HepG2 (cell line): Measurements from ENCODE around the gene TBCD. TPM values are rescaled to one million over a fixed set of nuclear protein-coding genes. Genes with fewer than 3 reads are reported as not detected.

ENCODE experiments used
- ATAC-seq: fragments of 200-7000 bp; cut with Tn5 transposase; 3 replicates; pipeline ENCODE4 v1.9.1; 2020; ENCODE audit warnings: mild to moderate bottlenecking, moderate library complexity
- BruUV-seq: library from RNA; stranded (reverse); fragments of 400-500 nt; replicated peaks from 2 replicates; lab custom pipeline; 2021; lab: Mats Ljungman, UMichigan
- CTCF ChIA-PET: fragments of 300-600 bp; formaldehyde crosslinking; extraction: SDS; loops from one replicate; lab custom pipeline; 2021; ENCODE audit warnings: low total read pairs, inconsistent platforms, low intra/inter-chr PET ratio; lab: Yijun Ruan, JAX
- POLR2A ChIA-PET: fragments of 350-600 bp; sonication (Branson Sonifier 250); formaldehyde crosslinking; loops from one replicate; lab custom pipeline; 2020; ENCODE audit warnings: antibody characterized with exemption, inconsistent platforms; lab: Yijun Ruan, JAX
- DNase-seq: peaks from one replicate; pipeline ENCODE4 v3.0.0-alpha.2; 2015; ENCODE audit warnings: low spot score
- FAIRE-seq: peaks from 3 replicates; lab custom pipeline; 2011; peaks lifted over from hg19 to GRCh38; lab: Jason Lieb, UNC
- H2AFZ ChIP-seq: one replicate; pipeline ENCODE4 v1.6.1; 2011; ENCODE audit warnings: low read length, inconsistent platforms
- H3K27ac ChIP-seq: fragments of 300-600 bp; 3 replicates; pipeline ENCODE4 v1.8.0; 2011; ENCODE audit warnings: mixed run types, mild to moderate bottlenecking, mixed read lengths, low read length, inconsistent platforms; ENCODE audit not compliant: insufficient read depth; ENCODE audit errors: extremely low read length
- H3K27me3 ChIP-seq, 2 experiments: fragments of 200-600 bp in 1 of 2; 2 replicates in 1 of 2; 3 replicates in 1 of 2; pipeline versions ENCODE4 v1.6.0 to v1.8.0; 2011; ENCODE audit warnings: low read length in 2 of 2, mild to moderate bottlenecking in 2 of 2, moderate library complexity in 2 of 2, inconsistent platforms in 1 of 2; ENCODE audit not compliant: insufficient read depth in 2 of 2, control insufficient read depth in 1 of 2
- H3K36me3 ChIP-seq, 2 experiments: fragments of 200-600 bp in 1 of 2; replicated peaks in 1 of 2; 2 replicates in 1 of 2; 3 replicates in 1 of 2; pipeline versions ENCODE4 v1.5.1 to v1.8.0; 2011; ENCODE audit warnings: low read length in 2 of 2, inconsistent platforms in 1 of 2; ENCODE audit not compliant: insufficient read depth in 2 of 2, control insufficient read depth in 1 of 2
- H3K4me1 ChIP-seq: 2 replicates; pipeline ENCODE4 v1.5.1; 2012; ENCODE audit warnings: low read length, inconsistent platforms; ENCODE audit not compliant: insufficient read depth
- H3K4me2 ChIP-seq: 2 replicates; pipeline ENCODE4 v1.6.0; 2011; ENCODE audit warnings: low read depth, low read length, inconsistent platforms
- H3K4me3 ChIP-seq, 3 experiments: fragments of 200-600 bp in 1 of 3; sonication (generic), shearing (Covaris generic) in 1 of 3; replicated peaks in 1 of 3; 2 replicates each; pipeline ENCODE4 v1.5.1; 2011 to 2016; ENCODE audit warnings: low read length in 3 of 3, inconsistent platforms in 2 of 3, low read depth in 2 of 3, mild to moderate bottlenecking in 2 of 3, control low read depth in 1 of 3, mixed read lengths in 1 of 3; ENCODE audit not compliant: insufficient read depth in 1 of 3
- H3K79me2 ChIP-seq: one replicate; pipeline ENCODE4 v1.6.1; 2011; ENCODE audit warnings: low read length, inconsistent platforms; ENCODE audit not compliant: insufficient read depth
- H3K9ac ChIP-seq: 2 replicates; pipeline ENCODE4 v1.6.0; 2011; ENCODE audit warnings: mild to moderate bottlenecking, low read depth, low read length, inconsistent platforms; ENCODE audit not compliant: insufficient read depth
- H3K9me3 ChIP-seq: 2 replicates; pipeline ENCODE4 v1.5.1; 2012; ENCODE audit warnings: mild to moderate bottlenecking, low read length
- H4K20me1 ChIP-seq: 2 replicates; pipeline ENCODE4 v1.6.0; 2011; ENCODE audit warnings: inconsistent platforms, mild to moderate bottlenecking, low read length, moderate library complexity; ENCODE audit not compliant: insufficient read depth
- ATRX ChIP-seq: sonication (generic); formaldehyde crosslinking; IDR thresholded peaks from 2 replicates; pipeline ENCODE4 v1.4.0; 2020; ENCODE audit warnings: missing genetic modification reagents, borderline replicate concordance
- HIVEP1 ChIP-seq: sonication (generic); formaldehyde crosslinking; IDR thresholded peaks from 2 replicates; pipeline ENCODE4 v1.4.0; 2020; ENCODE audit warnings: mild to moderate bottlenecking, missing genetic modification reagents
- KLF6 ChIP-seq: IDR thresholded peaks from 2 replicates; pipeline ENCODE4 v1.8.0; 2016; ENCODE audit warnings: missing biosample characterization, missing genetic modification reagents
- MAFK ChIP-seq, 2 experiments: IDR thresholded peaks in 1 of 2; conservative IDR thresholded peaks in 1 of 2; 2 replicates each; pipeline ENCODE4 v1.6.1; 2011; ENCODE audit warnings: improper control_type of control experiment in 2 of 2, low read length in 2 of 2
- PHF8 ChIP-seq: sonication (generic); formaldehyde crosslinking; IDR thresholded peaks from 2 replicates; pipeline ENCODE4 v1.5.0; 2020; ENCODE audit warnings: missing genetic modification reagents
- RFX5 ChIP-seq: IDR thresholded peaks from 2 replicates; pipeline ENCODE4 v1.6.1; 2011; ENCODE audit warnings: low read depth, low read length, improper control_type of control experiment
- ZNF224 ChIP-seq: sonication (generic); formaldehyde crosslinking; IDR thresholded peaks from 2 replicates; pipeline ENCODE4 v1.5.0; 2020; ENCODE audit warnings: mild to moderate bottlenecking, missing genetic modification reagents
- ZNF367 ChIP-seq: sonication (generic); formaldehyde crosslinking; IDR thresholded peaks from 2 replicates; pipeline ENCODE4 v1.4.0; 2020; ENCODE audit warnings: missing genetic modification reagents, borderline replicate concordance
- ZNF430 ChIP-seq: sonication (generic); formaldehyde crosslinking; IDR thresholded peaks from 2 replicates; pipeline ENCODE4 v1.9.0; 2021; ENCODE audit warnings: mild to moderate bottlenecking, missing genetic modification reagents
- ZNF570 ChIP-seq: sonication (generic); formaldehyde crosslinking; IDR thresholded peaks from 2 replicates; pipeline ENCODE4 v1.4.0; 2020; ENCODE audit warnings: mild to moderate bottlenecking, missing genetic modification reagents, borderline replicate concordance
- WGBS: methylation state at CpG from one replicate; pipeline ENCODE4 v1.1.6; 2017; ENCODE audit warnings: low lambda C conversion rate; 5-methylcytosine and 5-hydroxymethylcytosine counted together
- in situ Hi-C: cut with HindIII; loops from 2 replicates; pipeline ENCODE4 v1.10.0; 2017; ENCODE audit warnings: low pct_unique_long_range_greater_than_20kb; ENCODE audit not compliant: extremely low pct_ligation_motif_present
- intact Hi-C: fragments of 100-400 bp; cut with micrococcal nuclease; formaldehyde crosslinking; loops from one replicate; pipeline ENCODE4 v1.10.0; 2022; ENCODE audit not compliant: unreplicated experiment
- polyA plus RNA-seq, 8 experiments: library from polyadenylated mRNA; depleted of rRNA in 3 of 8; stranded (reverse) in 7 of 8; unstranded in 1 of 8; fragments of >200 nt; fragmentation: Illumina TruSeq in 4 of 8; extraction: Trizol in 4 of 8; gene quantifications; 2 replicates each; pipeline versions ENCODE4 v1.2.1 to v1.2.3, GENCODE V29; 2011 to 2016; ENCODE audit warnings: low read depth in 4 of 8, missing spikeins in 1 of 8, mixed read lengths in 1 of 8; ENCODE audit not compliant: insufficient read depth in 1 of 8
- total RNA-seq, 5 experiments: library from RNA; depleted of rRNA; stranded (reverse); fragments of >200 nt; fragmentation: Illumina TruSeq; extraction: Trizol; gene quantifications; 2 replicates each; pipeline ENCODE4 v1.2.3, GENCODE V29; 2016; ENCODE audit warnings: low read depth in 1 of 5
- TF ChIP-seq, protein P1 (sequence below): sonication (generic); formaldehyde crosslinking; IDR thresholded peaks from 2 replicates; pipeline ENCODE4 v1.5.0; 2020; ENCODE audit warnings: mild to moderate bottlenecking, missing genetic modification reagents, borderline replicate concordance

TBCD gene
- total and polyA plus RNA-seq, 2 of the 13 experiments (the other 11 are each of a cell fraction or from before 2014, with no cell fraction given), result 33.9 to 54.8 TPM

DNA sequence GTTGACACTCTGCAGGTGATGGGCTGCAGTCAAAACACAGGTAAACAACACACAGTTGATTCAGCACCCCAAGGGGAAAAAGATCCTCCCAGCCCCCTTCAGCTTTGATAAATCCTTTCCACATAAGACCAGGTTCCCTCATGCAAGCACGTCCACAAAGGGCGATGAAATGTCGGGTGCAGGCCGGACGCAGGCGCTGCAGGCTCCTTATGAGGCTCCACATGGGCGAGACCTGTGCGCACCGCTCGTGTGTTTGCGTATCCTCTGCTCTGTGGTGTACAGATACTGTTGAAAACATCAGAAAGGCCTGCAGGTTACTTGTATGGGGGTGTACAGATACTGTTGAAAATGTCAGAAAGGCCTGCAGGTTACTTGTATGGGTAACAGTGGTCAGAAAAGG is 102.4 kb downstream of the TBCD start:
- Histone ChIP-seq H4K20me1 (no peaks in the 10 kb centered on the region), H3K27me3 (no peaks in the 10 kb centered on the region), H2AFZ (no peak overlapping the region), H3K9me3 (no peaks in the 10 kb centered on the region), H3K4me2 (no peak overlapping the region), H3K36me3 (peaks cover 0 to 6% of the 10 kb centered on the region in 2 experiments; a peak in 2 of 5 replicates), H3K27ac (no peak overlapping the region), H3K4me1 (peaks cover 6% of the 10 kb centered on the region), H3K4me3 (no peak overlapping the region), H3K79me2 (no peaks in the 10 kb centered on the region), H3K9ac (no peak overlapping the region)
- 96% methylated on average over 11 of the region's 11 CpGs for WGBS
- ATAC-seq (no peak), FAIRE-seq (no peak), DNase-seq (no peak)
- ChIA-PET POLR2A (no interaction called here), CTCF (no interaction called here)
- in situ Hi-C loops (no loop called here), intact Hi-C loops (no loop called here)
- BruUV-seq, result no TSS peak
- TF ChIP-seq MAFK (conservative IDR thresholded peaks at IDR 0.05 in 1 of 2, IDR thresholded peaks at IDR 0.05 in 1 of 2; ENCODE audit: low read length in 2 of 2) (peak in 1 of 2 experiments; percentile 44; a peak in 2 of 4 replicates), ZNF224 (CRISPR knock-in tag) (no peak)

DNA sequence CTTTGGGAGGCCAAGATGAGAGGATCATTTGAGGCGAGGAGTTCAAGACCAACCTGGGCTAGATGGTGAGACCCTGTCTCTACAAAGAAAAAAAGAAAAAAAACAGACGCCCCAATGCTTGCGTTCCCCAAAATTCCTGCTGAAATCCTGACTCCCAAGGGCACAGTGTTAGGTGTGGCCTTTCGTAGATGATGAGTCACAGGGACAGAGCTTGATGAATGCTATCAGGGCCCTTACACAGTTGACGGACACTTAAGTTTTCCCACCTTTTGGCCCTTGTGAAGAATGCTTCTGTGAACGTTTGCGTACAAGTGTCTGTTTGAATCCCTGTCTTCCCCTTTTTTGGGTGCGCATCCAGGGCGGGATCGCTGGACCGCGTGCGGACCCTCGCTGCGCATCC is 104.5 kb downstream of the TBCD start:
- in situ Hi-C loops, result no loop called here
- peaks cover 17% of the 10 kb centered on the region for H3K4me1 ChIP-seq

More for the DNA sequence above, 104.5 kb downstream of the TBCD start:
- no TSS peak for BruUV-seq
- no peak for TF ChIP-seq ZNF367 (CRISPR knock-in tag)
- TF ChIP-seq RFX5, result no peak
- TF ChIP-seq ZNF570, result no peak
- TF ChIP-seq HIVEP1 (CRISPR knock-in tag), result no peak
- TF ChIP-seq, protein P1, sequence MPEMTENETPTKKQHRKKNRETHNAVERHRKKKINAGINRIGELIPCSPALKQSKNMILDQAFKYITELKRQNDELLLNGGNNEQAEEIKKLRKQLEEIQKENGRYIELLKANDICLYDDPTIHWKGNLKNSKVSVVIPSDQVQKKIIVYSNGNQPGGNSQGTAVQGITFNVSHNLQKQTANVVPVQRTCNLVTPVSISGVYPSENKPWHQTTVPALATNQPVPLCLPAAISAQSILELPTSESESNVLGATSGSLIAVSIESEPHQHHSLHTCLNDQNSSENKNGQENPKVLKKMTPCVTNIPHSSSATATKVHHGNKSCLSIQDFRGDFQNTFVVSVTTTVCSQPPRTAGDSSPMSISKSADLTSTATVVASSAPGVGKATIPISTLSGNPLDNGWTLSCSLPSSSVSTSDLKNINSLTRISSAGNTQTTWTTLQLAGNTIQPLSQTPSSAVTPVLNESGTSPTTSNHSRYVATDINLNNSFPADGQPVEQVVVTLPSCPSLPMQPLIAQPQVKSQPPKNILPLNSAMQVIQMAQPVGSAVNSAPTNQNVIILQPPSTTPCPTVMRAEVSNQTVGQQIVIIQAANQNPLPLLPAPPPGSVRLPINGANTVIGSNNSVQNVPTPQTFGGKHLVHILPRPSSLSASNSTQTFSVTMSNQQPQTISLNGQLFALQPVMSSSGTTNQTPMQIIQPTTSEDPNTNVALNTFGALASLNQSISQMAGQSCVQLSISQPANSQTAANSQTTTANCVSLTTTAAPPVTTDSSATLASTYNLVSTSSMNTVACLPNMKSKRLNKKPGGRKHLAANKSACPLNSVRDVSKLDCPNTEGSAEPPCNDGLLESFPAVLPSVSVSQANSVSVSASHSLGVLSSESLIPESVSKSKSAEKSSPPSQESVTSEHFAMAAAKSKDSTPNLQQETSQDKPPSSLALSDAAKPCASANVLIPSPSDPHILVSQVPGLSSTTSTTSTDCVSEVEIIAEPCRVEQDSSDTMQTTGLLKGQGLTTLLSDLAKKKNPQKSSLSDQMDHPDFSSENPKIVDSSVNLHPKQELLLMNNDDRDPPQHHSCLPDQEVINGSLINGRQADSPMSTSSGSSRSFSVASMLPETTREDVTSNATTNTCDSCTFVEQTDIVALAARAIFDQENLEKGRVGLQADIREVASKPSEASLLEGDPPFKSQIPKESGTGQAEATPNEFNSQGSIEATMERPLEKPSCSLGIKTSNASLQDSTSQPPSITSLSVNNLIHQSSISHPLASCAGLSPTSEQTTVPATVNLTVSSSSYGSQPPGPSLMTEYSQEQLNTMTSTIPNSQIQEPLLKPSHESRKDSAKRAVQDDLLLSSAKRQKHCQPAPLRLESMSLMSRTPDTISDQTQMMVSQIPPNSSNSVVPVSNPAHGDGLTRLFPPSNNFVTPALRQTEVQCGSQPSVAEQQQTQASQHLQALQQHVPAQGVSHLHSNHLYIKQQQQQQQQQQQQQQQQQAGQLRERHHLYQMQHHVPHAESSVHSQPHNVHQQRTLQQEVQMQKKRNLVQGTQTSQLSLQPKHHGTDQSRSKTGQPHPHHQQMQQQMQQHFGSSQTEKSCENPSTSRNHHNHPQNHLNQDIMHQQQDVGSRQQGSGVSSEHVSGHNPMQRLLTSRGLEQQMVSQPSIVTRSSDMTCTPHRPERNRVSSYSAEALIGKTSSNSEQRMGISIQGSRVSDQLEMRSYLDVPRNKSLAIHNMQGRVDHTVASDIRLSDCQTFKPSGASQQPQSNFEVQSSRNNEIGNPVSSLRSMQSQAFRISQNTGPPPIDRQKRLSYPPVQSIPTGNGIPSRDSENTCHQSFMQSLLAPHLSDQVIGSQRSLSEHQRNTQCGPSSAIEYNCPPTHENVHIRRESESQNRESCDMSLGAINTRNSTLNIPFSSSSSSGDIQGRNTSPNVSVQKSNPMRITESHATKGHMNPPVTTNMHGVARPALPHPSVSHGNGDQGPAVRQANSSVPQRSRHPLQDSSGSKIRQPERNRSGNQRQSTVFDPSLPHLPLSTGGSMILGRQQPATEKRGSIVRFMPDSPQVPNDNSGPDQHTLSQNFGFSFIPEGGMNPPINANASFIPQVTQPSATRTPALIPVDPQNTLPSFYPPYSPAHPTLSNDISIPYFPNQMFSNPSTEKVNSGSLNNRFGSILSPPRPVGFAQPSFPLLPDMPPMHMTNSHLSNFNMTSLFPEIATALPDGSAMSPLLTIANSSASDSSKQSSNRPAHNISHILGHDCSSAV (CRISPR knock-in tag), result no peak
- TF ChIP-seq PHF8, result no peak
- no peak for TF ChIP-seq ZNF430
- TF ChIP-seq KLF6, result no peak
- TF ChIP-seq ATRX (CRISPR knock-in tag), result no peak
- intact Hi-C loops, result no loop called here
- H3K27me3 ChIP-seq, result no peaks in the 10 kb centered on the region
- H3K27ac ChIP-seq, result no peak overlapping the region
- H3K9me3 ChIP-seq, result no peaks in the 10 kb centered on the region
- no peak for DNase-seq
- H3K9ac ChIP-seq, result no peak overlapping the region
- H2AFZ ChIP-seq, result no peak overlapping the region
- ChIA-PET CTCF (no interaction called here), POLR2A (no interaction called here)
- H3K79me2 ChIP-seq, result no peaks in the 10 kb centered on the region
- H4K20me1 ChIP-seq, result no peaks in the 10 kb centered on the region
- 91% methylated on average over 15 of the region's 15 CpGs for WGBS
- H3K36me3 ChIP-seq, result peaks cover 0 to 6% of the 10 kb centered on the region in 2 experiments; a peak in 1 of 5 replicates
- H3K4me3 ChIP-seq, result no peak overlapping the region
- ATAC-seq, result no peak
- H3K4me2 ChIP-seq, result no peak overlapping the region
- peak; percentile 56 for FAIRE-seq
